ENCODE measurements around the gene PLCXD3.

- TF ChIP-seq ZFP3 (CRISPR knock-in tag; IDR thresholded peaks at IDR 0.05) (no peak), ZNF565 (CRISPR knock-in tag; conservative IDR thresholded peaks at IDR 0.05; ENCODE audit: low read depth) (no peak), CREB5 (CRISPR knock-in tag; IDR thresholded peaks at IDR 0.05; ENCODE audit: low read depth) (no peak), RARB (CRISPR knock-in tag; IDR thresholded peaks at IDR 0.05) (no peak), TOX (CRISPR knock-in tag; IDR thresholded peaks at IDR 0.05; ENCODE audit: borderline replicate concordance) (no peak)
Measured at GRCh38 chr5:41524174-41524573, 13.8 kb upstream of the PLCXD3 start.
